ENCODE measurements around the gene TANGO6.

DNA sequence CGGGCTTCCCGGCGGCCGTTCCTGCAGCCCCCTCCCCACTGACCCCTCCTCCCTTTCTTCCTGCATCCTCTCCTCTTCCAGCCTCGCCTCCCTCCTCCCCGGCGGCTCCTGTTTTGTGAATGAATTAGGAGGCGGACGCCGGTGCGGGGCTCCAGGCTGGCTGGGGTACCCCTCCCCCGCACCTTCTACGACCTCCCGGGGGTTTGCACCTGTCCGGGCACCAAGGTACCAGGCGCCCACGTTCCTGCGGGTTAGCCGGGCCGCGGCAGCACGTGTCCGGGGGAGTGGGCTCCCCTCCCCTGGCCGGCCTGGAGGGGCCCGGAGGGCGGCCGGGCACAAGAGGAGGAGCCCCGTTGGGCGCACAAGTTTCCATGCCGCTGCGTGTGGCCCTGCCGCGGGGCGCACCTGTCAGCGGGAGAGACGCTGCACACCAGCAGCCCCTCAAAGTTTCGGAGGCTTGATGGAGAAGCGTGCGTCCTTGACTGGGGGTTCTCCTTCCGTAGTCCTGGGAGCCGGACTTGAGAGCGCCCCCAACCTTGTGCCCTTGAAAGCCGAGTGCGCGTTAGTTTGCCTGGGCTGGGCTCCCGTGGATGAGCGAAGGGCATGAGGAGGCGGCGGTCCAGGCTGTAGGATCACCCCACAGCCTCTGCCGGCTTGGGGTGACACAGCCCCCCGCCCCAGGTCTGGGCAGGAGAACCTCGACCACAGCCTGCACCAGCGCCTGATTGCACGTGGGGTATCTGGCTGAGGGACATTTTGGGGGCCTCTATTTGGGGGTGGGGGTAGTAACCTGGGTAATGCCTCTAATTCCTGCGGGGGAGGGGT is 263.4 kb downstream of the TANGO6 start:
- TF ChIP-seq, protein P1, sequence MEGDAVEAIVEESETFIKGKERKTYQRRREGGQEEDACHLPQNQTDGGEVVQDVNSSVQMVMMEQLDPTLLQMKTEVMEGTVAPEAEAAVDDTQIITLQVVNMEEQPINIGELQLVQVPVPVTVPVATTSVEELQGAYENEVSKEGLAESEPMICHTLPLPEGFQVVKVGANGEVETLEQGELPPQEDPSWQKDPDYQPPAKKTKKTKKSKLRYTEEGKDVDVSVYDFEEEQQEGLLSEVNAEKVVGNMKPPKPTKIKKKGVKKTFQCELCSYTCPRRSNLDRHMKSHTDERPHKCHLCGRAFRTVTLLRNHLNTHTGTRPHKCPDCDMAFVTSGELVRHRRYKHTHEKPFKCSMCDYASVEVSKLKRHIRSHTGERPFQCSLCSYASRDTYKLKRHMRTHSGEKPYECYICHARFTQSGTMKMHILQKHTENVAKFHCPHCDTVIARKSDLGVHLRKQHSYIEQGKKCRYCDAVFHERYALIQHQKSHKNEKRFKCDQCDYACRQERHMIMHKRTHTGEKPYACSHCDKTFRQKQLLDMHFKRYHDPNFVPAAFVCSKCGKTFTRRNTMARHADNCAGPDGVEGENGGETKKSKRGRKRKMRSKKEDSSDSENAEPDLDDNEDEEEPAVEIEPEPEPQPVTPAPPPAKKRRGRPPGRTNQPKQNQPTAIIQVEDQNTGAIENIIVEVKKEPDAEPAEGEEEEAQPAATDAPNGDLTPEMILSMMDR (IDR thresholded peaks at IDR 0.05): no peak
- no peak for TF ChIP-seq EP300 (IDR thresholded peaks at IDR 0.05)

Measured in tibial nerve (tissue), 4 donors.